GM21723 (cell line): ENCODE data around the gene DISC1.
"Not testable (repeated sequence)": the region's sequence is repeated elsewhere in the genome, so short reads cannot be mapped to it uniquely, and the experiment has no call there.

Experiments used
- ATAC-seq: cut with Tn5 transposase; IDR thresholded peaks from one replicate; pipeline ENCODE4 v1.9.1; 2021; ENCODE audit warnings: mild to moderate bottlenecking, moderate library complexity; ENCODE audit not compliant: unreplicated experiment

DISC1 gene

DNA sequence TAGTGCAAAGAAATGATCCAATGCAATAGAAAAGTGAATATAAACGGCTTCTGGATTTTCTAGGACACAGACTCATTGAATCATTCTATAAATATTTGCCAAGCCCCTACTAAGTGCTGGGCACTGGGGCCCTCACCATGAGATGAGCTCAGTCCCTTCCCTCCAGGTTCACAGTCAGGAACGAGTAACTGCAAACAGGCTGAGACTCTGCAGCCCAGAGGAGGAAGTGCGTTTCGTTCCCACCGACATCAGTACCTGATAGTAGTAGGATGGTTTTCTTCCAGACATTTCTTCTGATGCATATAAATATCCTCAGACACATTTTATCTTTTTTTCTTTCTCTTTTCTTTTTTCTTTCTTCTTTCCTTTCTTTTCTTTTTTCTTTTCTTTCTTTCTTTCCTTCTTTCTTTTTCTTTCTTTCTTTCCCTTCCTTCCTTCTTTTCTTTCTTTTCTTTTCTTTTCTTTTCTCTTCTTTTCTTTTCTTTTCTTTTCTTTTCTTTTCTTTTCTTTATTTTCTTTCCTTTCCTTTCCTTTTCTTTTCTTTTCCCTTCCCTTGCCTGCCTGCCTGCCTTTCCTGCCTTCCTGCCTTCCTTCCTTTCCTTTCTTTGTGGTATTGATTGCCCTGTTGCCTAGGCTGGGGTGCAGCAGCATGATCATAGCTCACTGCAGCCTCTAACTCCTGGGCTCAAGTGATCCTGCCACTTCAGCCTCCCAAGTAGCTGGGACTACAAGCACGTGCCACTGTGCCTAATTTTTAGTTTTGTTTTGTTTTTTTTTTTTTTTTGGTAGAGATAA, 135.4 kb downstream of the DISC1 start:
- ATAC-seq: no peak

DNA sequence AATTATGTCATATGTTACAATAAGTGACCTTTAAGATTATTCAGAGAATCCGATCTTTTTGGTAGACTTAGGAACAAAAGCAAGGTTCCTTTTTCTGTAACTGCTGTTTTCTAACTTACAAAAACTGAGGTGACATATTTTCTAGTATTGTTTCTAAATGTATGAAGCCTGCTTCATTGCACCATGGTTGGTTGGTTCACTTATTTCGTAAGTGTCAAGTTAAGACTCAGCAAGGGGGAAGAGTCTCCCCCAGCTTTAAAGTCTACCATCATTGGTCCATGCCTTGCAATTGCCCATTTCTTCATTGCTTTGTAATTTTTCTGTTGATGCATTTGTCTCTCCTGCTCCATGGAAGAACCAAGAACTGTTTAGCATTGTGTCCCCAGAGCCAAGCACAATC, 136.9 kb downstream of the DISC1 start:
- ATAC-seq: no peak

GRCh38 chr1:231765825-231766224, 139.2 kb downstream of the DISC1 start:
- ATAC-seq: not testable (repeated sequence)

- ATAC-seq: no peak
Observed at GRCh38 chr1:231767471-231767870, 140.9 kb downstream of the DISC1 start.

DNA sequence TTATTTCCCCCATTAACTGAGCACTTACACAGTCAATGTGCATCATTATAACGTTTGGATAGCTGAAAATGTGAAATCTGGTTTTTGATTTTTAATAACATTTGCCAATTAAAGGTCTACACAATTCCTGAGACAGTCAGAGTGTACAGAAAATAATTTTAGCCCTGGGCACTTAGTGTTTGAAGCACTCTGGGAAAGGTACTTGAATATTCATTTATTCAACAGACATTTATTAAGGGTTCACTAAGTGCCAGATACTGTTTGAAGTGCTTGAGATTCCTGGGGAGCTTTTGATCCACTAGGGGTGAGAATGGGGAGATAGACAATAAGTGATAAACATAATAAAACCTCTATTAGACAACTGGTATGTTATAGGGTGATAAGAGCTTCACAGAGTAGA, 141.8 kb downstream of the DISC1 start:
- ATAC-seq: no peak

- ATAC-seq: no peak
Observed at GRCh38 chr1:231770506-231771175, 144.1 kb downstream of the DISC1 start.

DNA sequence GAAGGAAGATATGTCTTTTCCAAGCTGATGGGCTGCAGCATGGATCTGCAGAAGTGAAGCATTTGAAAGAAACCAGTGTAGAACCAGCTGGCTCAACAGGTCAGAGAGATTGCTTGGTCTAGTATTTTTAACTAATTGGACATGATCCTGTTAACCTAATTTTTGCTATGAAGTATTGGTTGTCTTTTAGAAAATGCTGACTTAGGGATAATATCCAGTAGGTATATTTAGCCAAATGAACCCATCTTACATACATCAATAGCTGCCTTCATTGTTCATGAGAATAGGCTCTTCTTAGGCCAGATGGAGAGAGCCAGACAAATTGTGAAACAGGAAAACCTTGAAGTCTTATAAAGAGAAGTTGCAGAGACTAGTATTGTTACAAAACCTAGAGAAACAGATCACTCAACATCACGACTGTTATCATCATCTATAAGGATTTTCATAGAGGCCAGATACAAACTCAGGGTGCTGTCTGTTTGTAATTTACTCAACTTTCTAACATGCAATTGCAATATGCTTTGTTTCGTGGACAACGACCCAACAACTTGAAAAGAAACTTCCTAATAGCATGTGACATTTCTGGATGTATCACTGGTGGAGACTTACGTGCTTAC, 148.2 kb downstream of the DISC1 start:
- ATAC-seq: no peak

DNA sequence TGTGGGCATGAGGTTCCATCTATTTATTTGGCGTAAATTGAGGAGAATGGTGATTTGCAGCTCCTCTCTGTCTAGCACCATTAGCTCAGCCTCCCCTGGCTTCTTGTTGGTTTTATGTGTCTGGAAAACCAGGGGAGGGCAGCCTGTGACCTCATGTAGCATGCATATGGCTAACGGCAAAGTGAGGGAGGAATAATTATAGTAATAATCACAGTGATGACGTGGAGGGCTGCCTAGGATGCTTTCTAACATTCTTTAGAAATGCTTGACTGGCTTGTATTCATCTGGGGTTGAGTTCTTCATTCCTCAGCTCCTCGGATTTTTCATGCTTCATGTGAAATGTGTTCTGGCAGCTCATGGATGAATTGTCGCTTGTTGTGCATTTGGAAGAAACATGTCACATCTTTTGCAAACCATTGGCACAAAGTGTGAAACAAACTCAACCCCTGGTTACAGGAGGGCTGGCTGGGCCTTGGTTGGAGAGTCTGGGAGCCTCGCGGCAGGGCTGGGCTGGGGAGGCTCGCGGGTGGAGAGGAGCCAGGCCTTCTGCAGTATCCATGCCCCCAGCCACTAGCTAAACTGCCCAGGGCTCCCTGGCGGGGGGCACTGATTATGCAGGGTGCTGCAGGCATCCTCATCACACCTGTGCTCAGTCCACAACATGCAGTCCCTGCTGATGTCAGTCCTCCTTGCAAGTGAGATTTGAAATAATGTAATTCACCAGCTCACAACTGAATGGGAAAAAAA, 149.6 kb downstream of the DISC1 start:
- no peak for ATAC-seq

- no peak for ATAC-seq
Observed at GRCh38 chr1:231776757-231777062, 150.1 kb downstream of the DISC1 start.

DNA sequence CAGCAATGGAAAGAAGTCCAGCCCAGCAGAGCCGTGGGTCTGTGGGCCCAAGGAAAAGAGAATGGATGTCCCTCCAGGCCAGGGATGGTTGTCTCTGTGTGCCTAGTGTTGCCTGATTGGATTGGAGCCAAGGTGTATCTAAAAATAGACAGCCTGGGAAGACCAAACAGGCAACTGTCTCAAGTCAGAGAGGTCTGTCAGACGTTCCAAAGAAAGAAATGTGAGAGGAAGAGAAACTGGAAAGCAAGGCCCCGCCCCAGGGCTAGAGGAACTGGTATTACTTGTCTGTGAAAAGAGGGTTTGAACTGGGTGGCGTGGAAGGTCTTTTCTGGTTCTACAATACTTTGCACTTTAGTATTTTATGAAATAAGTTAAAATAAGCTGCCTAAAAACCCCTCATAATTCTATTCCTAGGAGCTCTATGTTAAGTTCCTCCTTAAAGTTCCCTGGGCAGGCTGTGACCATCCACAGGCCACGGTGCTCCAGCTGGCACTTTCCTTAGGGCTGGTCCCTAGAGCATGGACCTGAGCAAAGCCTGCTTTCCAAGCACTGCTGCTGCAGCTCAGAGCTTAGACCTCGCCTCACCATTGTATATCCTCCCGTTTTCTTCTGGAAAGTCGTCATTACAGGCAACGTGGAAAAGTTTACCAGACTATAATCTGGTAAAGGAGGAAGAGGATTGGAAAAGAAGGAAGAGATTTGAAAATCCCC, 151.6 kb downstream of the DISC1 start:
- no peak for ATAC-seq

DNA sequence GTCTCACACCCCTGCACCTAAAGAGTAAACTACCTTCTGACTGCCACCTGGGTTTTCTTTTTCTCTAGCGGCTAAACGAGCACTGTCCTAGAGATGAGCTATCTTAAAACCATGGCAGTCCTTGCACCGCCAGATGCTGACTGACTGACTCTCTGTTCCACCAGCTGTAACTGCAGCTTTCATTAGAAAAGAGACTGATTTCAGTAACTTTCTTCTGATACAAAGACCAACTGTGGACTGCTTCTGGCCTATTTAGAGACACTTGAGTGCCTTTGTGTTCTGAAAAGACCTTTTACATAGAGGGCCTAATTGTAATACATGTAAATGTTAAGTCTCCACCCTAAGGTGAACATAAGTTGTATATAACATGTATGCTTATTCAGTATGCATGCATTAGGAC, 152.5 kb downstream of the DISC1 start:
- no peak for ATAC-seq

- no peak for ATAC-seq
Observed at GRCh38 chr1:231781892-231782291, 155.3 kb downstream of the DISC1 start.

GRCh38 chr1:231785073-231785472, 158.5 kb downstream of the DISC1 start:
- not testable (repeated sequence) for ATAC-seq

DNA sequence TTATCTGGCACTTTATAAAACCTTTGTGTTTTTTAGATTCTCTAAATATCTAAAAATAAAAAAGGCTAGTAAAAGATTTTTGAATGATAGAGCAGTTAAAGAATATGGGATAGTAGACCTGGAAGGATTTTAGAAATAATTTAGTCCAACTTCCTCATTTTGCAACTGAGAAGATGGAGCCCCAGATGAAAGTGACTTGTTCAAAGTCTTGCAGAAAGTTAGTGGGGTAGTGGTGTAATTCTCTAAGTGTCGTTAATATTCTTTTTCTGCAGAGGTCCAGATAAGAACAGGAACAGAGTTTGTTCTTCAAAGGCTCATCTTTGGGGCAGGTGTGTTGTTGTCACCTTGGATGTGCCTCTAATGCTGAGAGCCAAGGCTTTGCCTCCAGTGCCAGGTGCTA, 159.5 kb downstream of the DISC1 start:
- no peak for ATAC-seq

GRCh38 chr1:231792634-231793033, 166.0 kb downstream of the DISC1 start:
- ATAC-seq: no peak

DNA sequence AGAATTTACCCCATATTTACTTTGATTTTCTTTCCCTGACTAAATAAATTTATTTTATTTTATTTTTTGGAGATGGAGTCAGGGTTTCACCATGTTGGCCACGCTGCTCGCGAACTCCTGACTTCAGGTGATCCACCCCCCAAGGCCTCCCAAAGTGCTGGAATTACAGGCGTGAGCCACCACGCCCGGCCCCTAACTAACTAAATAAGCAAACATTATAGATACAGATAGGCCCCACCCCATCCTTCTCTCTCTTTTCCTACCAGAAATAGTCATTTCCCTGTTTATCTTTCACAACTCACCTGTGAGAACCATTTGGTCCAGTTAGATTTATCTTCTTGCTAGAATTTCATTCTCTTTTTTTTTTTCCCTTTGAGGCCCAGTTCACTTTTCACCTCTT, 167.3 kb downstream of the DISC1 start:
- ATAC-seq: no peak

- no peak for ATAC-seq
Observed at GRCh38 chr1:231796141-231796540, 169.6 kb downstream of the DISC1 start.

DNA sequence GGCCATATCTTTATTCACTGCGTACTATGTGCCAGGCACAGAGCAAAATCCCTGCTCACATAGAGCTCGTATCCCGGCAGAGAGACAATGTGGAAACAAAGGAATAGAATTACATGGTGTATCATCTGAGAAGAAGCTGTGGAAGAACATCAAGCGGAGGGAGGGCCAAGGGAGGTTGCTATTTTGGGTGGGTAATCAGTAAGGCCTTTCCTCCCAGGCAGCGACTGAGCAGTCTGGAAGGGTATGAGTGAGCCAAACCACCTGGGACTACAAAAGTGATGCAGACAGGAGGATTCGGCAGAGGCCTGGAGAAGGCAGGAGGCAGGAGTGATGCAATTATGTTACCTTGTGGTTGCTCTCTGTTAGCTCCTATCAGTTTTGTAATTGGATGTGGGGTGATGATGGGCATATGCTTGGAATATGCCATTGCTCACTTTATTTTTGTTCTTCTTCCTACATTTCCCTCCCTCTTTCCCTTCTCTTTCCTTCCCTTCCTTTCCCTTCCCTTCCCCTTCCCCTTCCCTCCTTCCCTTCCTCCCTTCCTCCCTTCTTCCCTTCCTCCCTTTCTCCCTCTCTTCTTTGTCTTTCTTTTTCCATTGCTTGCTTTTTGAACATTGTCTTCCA, 172.9 kb downstream of the DISC1 start:
- ATAC-seq: no peak

GRCh38 chr1:231800108-231800507, 173.5 kb downstream of the DISC1 start:
- ATAC-seq: no peak

- ATAC-seq: no peak
Observed at GRCh38 chr1:231801042-231801585, 174.5 kb downstream of the DISC1 start.
